ENCODE measurements around the gene GNG7. TPM values are rescaled to one million over a fixed set of nuclear protein-coding genes. Genes with fewer than 3 reads are reported as not detected.

GNG7 gene
- total and polyA plus RNA-seq, 10 of the 15 experiments (the other 5 are each of a cell fraction or from before 2014, with no cell fraction given): 1.9 to 13.6 (median 6.5) TPM

GRCh38 chr19:2538096-2538757 lies 164.3 kb downstream of the GNG7 start:
- ChIA-PET SMC1A (ENCODE audit: uncharacterized antibody, unreplicated experiment) (interaction anchor here (1.2 kb wide), 1 partner anchor 26 kb away, joined by 4 read pairs; no protein-coding TSS in a partner anchor), CTCF (interaction anchor here (0.6 kb wide), 1 partner anchor 124 kb away, joined by 3 read pairs; no protein-coding TSS in a partner anchor), RAD21 (ENCODE audit: unreplicated experiment) (no interaction called here), POLR2A (interaction anchor here (0.6 to 1.6 kb wide), 2 partner anchors 15 to 62 kb away, joined by 4 to 5 read pairs; partner anchors contain the start of gene GADD45B)
- Histone ChIP-seq H2AFZ (ENCODE audit: control insufficient read depth, low read depth, low read length) (no peak overlapping the region), H3K9ac (ENCODE audit: control insufficient read depth, insufficient read depth, low read length) (no peak overlapping the region), H3K9me3 (replicated peaks; ENCODE audit: control insufficient read depth, insufficient read depth, low read length) (no peaks in the 10 kb centered on the region), H3K36me3 (ENCODE audit: control insufficient read depth in 2 of 2, insufficient read depth in 2 of 2, low read length in 1 of 2) (no peaks in the 10 kb centered on the region), H3K79me2 (ENCODE audit: control insufficient read depth, insufficient read depth, low read length) (no peaks in the 10 kb centered on the region), H3K4me2 (ENCODE audit: control insufficient read depth, insufficient read depth) (no peak overlapping the region), H3K27me3 (replicated peaks in 1 of 2; ENCODE audit: control insufficient read depth in 2 of 2, insufficient read depth in 2 of 2, low read length in 1 of 2) (no peaks in the 10 kb centered on the region), H4K20me1 (ENCODE audit: control insufficient read depth, insufficient read depth) (no peaks in the 10 kb centered on the region), H3K4me1 (ENCODE audit: control insufficient read depth, insufficient read depth, low read length) (peaks cover 7% of the 10 kb centered on the region), H3K27ac (ENCODE audit: control insufficient read depth, insufficient read depth) (no peak overlapping the region), H3K4me3 (no peak overlapping the region)
- no TSS peak for BruUV-seq (replicated peaks)
- intact Hi-C loops (cut with micrococcal nuclease; ENCODE audit: unreplicated experiment) (no loop called here), in situ Hi-C loops (cut with MboI) (no loop called here)
- 74% methylated on average over 9 of the region's 10 CpGs for WGBS (ENCODE audit: insufficient coverage, insufficient replicate concordance, low lambda C conversion rate, missing lambda C conversion rate)
- no peak for TF ChIP-seq KDM1A (IDR thresholded peaks at IDR 0.05; ENCODE audit: borderline replicate concordance)
- TF ChIP-seq ZZZ3 (IDR thresholded peaks at IDR 0.05; ENCODE audit: control insufficient read depth, insufficient read length, low read depth): no peak
- TF ChIP-seq TCF12 (IDR thresholded peaks at IDR 0.05; ENCODE audit: low read depth, low read length): no peak
- TF ChIP-seq EZH2 (IDR thresholded peaks at IDR 0.05; ENCODE audit: borderline replicate concordance, control insufficient read depth, low read depth, low read length): no peak
- TF ChIP-seq, protein P1, sequence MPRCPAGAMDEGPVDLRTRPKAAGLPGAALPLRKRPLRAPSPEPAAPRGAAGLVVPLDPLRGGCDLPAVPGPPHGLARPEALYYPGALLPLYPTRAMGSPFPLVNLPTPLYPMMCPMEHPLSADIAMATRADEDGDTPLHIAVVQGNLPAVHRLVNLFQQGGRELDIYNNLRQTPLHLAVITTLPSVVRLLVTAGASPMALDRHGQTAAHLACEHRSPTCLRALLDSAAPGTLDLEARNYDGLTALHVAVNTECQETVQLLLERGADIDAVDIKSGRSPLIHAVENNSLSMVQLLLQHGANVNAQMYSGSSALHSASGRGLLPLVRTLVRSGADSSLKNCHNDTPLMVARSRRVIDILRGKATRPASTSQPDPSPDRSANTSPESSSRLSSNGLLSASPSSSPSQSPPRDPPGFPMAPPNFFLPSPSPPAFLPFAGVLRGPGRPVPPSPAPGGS (IDR thresholded peaks at IDR 0.05; ENCODE audit: borderline replicate concordance, insufficient read depth, low read depth, low read length, poor library complexity, severe bottlenecking): no peak
- no peak for TF ChIP-seq HDAC6 (IDR thresholded peaks at IDR 0.05; ENCODE audit: unreplicated experiment)
- no peak for TF ChIP-seq SMAD5 (IDR thresholded peaks at IDR 0.05; ENCODE audit: low read depth)
- no peak for TF ChIP-seq PAX5 (IDR thresholded peaks at IDR 0.05; ENCODE audit: borderline replicate concordance, low read depth, low read length)
- TF ChIP-seq PAX8 (IDR thresholded peaks at IDR 0.05): no peak
- no peak for ATAC-seq
- DNase-seq (ENCODE audit: low read depth, low spot score): no peak
- FAIRE-seq: no peak

Measured in GM12878 (cell line).